GM12875 (cell line): ENCODE measurements around the gene HADHB.

ENCODE experiments used
- H3K4me3 ChIP-seq: one replicate; pipeline ENCODE4 v1.5.1; 2011; ENCODE audit warnings: low read depth, low read length, control low read depth
- TF ChIP-seq, protein P1 (sequence below): IDR thresholded peaks from 2 replicates; pipeline ENCODE4 v1.5.1; 2011; ENCODE audit warnings: low read depth, mild to moderate bottlenecking, control low read depth, inconsistent platforms, low read length, moderate library complexity, borderline replicate concordance; ENCODE audit not compliant: insufficient read depth

HADHB gene

DNA sequence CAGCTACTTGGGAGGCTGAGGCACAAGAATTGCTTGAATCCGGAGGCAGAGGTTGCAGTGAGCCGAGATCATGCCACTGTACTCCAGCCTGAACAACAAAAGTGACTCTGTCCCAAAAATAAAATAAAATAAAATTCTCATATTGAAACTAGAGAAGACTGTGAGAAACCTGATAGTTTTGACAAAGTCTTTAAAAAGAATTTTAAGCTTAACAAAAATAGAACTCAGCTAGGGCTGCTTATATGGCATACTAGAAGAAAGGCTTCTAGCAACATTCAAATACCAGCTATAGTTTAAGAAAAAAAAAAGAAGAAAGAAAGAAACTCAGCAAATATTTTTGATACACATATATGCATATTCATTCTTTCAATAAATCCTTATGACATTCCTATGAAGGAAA is 13.9 kb upstream of the HADHB start:
- H3K4me3 ChIP-seq = no peak overlapping the region
- TF ChIP-seq, protein P1, sequence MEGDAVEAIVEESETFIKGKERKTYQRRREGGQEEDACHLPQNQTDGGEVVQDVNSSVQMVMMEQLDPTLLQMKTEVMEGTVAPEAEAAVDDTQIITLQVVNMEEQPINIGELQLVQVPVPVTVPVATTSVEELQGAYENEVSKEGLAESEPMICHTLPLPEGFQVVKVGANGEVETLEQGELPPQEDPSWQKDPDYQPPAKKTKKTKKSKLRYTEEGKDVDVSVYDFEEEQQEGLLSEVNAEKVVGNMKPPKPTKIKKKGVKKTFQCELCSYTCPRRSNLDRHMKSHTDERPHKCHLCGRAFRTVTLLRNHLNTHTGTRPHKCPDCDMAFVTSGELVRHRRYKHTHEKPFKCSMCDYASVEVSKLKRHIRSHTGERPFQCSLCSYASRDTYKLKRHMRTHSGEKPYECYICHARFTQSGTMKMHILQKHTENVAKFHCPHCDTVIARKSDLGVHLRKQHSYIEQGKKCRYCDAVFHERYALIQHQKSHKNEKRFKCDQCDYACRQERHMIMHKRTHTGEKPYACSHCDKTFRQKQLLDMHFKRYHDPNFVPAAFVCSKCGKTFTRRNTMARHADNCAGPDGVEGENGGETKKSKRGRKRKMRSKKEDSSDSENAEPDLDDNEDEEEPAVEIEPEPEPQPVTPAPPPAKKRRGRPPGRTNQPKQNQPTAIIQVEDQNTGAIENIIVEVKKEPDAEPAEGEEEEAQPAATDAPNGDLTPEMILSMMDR = no peak

DNA sequence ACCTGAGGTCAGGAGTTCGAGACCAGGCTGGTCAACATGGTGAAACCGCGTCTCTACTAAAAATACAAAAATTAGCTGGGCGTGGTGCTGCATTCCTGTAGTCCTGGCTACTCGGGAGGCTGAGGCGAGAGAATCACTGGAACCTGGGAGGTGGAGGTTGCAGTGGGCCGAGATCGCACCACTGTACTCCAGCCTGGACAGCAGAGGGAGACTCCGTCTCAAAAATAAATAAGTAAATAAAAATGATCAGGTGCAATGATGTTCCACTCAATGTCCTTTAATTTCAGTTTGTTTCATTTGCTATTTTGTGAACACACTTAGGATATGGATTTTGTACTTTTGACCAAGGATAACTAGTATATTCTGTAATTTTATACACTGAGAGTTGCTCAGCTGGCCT is 9.7 kb upstream of the HADHB start:
- TF ChIP-seq, protein P1 = no peak
- no peak overlapping the region for H3K4me3 ChIP-seq

DNA sequence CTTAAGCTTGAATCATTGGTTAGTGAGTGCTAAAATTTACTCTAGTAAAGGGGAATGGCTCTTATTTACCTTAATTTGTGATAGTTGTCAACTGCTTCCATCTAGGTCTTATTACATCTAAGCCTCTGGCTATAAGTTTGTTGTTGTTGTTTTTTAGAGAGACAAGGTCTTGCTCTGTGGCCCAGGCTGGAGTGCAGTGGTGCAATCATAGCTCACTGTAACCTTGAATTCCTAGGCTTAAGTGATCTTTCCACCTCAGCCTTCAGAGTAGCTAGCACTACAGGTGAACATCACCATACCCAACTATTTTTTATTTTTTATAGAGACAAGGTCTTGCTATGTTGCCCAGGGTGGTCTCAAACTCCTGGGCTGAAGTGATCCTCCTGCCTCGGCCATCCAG is 6.9 kb upstream of the HADHB start:
- no peak overlapping the region for H3K4me3 ChIP-seq
- TF ChIP-seq, protein P1 = no peak

DNA sequence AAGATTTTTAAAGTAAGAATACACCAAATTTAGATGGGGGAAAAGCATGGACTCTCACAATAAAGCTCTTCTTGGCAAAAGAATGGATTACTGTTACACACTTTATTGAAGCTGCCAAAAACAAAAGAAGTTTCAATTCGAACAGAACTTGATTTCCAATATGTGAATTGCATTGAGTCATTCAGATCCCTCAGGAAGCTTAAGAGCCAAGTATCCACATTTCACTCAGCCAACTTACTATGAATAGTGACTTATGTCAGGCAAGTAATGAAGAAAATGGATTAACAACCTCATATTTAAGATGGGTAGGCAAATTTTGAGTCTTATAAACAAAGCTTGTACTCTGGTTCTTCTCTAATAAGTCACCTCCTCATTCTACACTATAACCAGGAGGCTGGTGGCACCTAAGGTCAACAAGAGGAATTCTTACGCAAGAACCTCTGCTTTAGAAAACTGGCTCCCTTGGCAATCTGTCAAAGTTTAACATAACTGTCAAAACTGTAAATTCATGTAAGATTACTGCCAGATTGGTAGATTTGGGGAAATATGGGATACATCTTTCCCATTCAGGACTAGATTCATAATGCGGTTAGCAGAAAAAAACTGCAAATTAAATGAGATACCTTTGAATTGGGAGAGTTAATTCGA is 6.3 kb upstream of the HADHB start:
- TF ChIP-seq, protein P1 = no peak
- no peak overlapping the region for H3K4me3 ChIP-seq

DNA sequence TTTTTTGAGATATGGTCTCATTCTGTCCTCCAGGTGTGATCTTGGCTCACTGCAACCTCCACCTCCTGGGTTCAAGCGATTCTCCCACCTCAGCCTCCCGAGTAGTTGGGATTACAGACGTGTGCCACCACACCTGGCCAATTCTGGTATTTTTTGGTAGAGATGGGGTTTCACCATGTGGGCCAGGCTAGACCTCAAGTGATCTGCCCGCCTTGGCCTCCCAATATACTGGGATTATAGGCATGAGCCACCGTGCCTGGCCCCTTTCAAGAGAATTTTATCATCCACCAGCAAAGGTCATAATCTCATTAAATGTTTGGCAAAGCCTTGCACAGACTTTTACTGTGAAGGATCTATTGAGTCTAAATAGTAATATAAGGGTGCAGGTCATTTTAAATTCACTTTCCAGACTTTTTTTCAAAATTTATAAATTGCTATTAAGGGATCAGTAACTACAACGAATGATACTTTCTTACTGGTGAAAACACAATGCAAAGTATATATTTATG is 2.8 kb upstream of the HADHB start:
- TF ChIP-seq, protein P1 = no peak
- H3K4me3 ChIP-seq = no peak overlapping the region

DNA sequence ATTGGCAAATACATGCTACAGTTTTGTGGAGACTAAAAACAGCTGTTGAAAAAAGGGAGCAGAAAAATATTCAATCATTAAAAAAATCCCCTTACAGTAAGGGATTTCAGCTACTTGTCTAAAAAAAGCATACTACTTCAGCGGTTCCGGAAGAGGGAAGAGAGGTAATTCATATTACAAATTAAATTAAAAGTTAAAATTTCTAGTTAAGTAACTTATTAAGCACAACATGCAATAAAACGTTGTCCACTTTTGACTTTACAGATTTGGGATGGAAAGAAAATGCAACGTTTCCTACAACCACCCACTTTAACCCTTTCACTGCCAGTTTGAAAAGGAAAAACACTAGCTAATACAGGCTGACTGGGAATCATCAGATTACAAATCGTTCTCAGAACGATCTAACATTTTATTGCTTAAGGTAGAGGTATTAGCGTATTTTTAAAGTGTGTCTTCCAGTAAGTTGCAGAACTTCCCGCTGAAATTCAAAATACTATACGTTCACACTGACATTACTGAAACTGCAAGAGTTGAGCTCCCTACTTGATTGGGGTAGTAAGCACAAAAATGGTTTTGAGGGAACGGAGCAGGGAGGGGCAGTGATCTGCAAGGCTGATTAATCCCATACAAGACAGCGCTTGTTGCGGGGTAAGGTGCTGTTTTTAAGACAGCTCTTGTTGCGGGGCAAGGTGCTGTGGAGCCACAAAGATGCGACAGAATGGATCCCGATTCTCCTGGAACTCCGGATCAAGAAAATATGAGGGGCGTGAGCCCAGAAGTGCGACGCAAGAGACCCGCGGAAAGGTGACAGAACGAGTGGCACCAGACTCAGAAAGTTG is 1.1 kb upstream of the HADHB start:
- TF ChIP-seq, protein P1 = no peak
- H3K4me3 ChIP-seq = peak overlapping the region; percentile 73
